ENCODE data around the gene SPATA16. TPM values are rescaled to one million over a fixed set of nuclear protein-coding genes. Genes with fewer than 3 reads are reported as not detected.

Gene SPATA16
- total and polyA plus RNA-seq, 7 donors = not detected

- Histone ChIP-seq H3K9me3 (no peaks in the 10 kb centered on the region), H3K27me3 (ENCODE audit: insufficient read depth in 3 of 3, low read length in 2 of 3) (no peaks in the 10 kb centered on the region), H3K36me3 (ENCODE audit: insufficient read depth in 1 of 2, low read depth in 1 of 2) (no peaks in the 10 kb centered on the region), H3K4me1 (no peaks in the 10 kb centered on the region), H3K4me3 (no peak overlapping the region), H3K27ac (no peak overlapping the region)
- intact Hi-C loops (cut with DNase I) = no loop called here
- ATAC-seq = no peak
- WGBS, 3 donors = 46 to 58% (median 55%) methylated on average over 3 of the region's 3 CpGs
- TF ChIP-seq CTCF (IDR thresholded peaks at IDR 0.05) = no peak
- no peak for DNase-seq
Measured at GRCh38 chr3:172987273-172987672, 153.8 kb downstream of the SPATA16 start.

DNA sequence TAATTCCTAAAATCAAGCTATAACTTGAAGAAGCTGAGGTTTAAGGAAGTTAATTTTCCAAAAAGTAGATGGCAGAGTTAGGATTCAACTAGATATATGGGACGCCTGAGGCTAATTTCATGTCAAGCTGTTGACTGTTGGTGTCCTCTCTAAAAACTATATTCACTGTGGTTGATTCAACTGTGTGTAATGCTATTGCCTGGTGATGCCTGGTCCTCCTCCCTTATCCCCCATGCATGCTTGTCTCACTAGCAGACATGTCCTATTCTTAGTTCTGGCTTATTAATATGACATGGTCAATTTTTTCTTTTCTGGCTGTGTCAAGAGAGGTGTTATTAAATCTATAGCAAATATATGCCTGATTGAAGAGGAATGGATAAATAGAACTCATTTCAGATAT, 156.1 kb downstream of the SPATA16 start:
- TF ChIP-seq CTCF (IDR thresholded peaks at IDR 0.05) = no peak
- Histone ChIP-seq H3K36me3 (ENCODE audit: insufficient read depth in 1 of 2, low read depth in 1 of 2) (no peaks in the 10 kb centered on the region), H3K4me3 (no peak overlapping the region), H3K4me1 (no peaks in the 10 kb centered on the region), H3K27me3 (ENCODE audit: insufficient read depth in 3 of 3, low read length in 2 of 3) (no peaks in the 10 kb centered on the region), H3K27ac (no peak overlapping the region), H3K9me3 (no peaks in the 10 kb centered on the region)
- ATAC-seq = no peak
- 92 to 97% (median 97%) methylated on average over 1 of the region's 1 CpG for WGBS, 3 donors
- intact Hi-C loops (cut with DNase I) = no loop called here
- no peak for DNase-seq

- WGBS, 3 donors = 53 to 64% (median 62%) methylated on average over 3 of the region's 3 CpGs
- Histone ChIP-seq H3K4me3 (no peak overlapping the region), H3K27me3 (ENCODE audit: insufficient read depth in 3 of 3, low read length in 2 of 3) (no peaks in the 10 kb centered on the region), H3K27ac (no peak overlapping the region), H3K4me1 (no peaks in the 10 kb centered on the region), H3K36me3 (ENCODE audit: insufficient read depth in 1 of 2, low read depth in 1 of 2) (no peaks in the 10 kb centered on the region), H3K9me3 (no peaks in the 10 kb centered on the region)
- DNase-seq = no peak
- intact Hi-C loops (cut with DNase I) = no loop called here
- TF ChIP-seq CTCF (IDR thresholded peaks at IDR 0.05) = no peak
- ATAC-seq = no peak
Measured at GRCh38 chr3:172982736-172983364, 158.2 kb downstream of the SPATA16 start.

GRCh38 chr3:172981407-172981983, 159.5 kb downstream of the SPATA16 start:
- H3K4me3 ChIP-seq = no peak overlapping the region
- no peaks in the 10 kb centered on the region for H3K4me1 ChIP-seq
- no peak for TF ChIP-seq CTCF (IDR thresholded peaks at IDR 0.05)

DNA sequence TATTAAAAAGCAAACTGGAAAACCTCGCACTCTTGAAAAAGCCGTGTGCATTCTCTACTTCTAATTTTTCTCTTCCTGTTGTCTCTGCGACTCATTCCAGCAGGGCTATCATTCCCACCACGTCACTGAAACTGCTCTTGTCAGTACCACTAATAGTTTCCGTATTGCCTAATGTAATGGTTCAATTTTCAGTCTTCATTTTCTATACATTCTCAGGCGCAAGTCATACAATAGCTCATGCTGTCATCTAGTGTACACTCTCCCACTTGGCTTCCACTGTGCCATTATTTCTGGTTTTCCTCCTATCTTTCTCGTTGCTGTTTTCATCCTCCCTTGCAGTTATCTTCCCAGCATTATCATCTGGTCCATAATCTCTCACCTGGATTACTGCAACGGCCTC, 160.2 kb downstream of the SPATA16 start:
- WGBS, 3 donors = 75 to 83% (median 79%) methylated on average over 8 of the region's 8 CpGs
- intact Hi-C loops (cut with DNase I) = no loop called here
- Histone ChIP-seq H3K27ac (no peak overlapping the region), H3K36me3 (ENCODE audit: insufficient read depth in 1 of 2, low read depth in 1 of 2) (no peaks in the 10 kb centered on the region), H3K9me3 (no peaks in the 10 kb centered on the region), H3K27me3 (ENCODE audit: insufficient read depth in 3 of 3, low read length in 2 of 3) (no peaks in the 10 kb centered on the region), H3K4me1 (no peaks in the 10 kb centered on the region), H3K4me3 (no peak overlapping the region)
- no peak for DNase-seq
- no peak for ATAC-seq
- no peak for TF ChIP-seq CTCF (IDR thresholded peaks at IDR 0.05)

More at GRCh38 chr3:172981407-172981983, 159.5 kb downstream of the SPATA16 start:
- Histone ChIP-seq H3K27ac (no peak overlapping the region), H3K36me3 (ENCODE audit: insufficient read depth in 1 of 2, low read depth in 1 of 2) (no peaks in the 10 kb centered on the region), H3K9me3 (no peaks in the 10 kb centered on the region), H3K27me3 (ENCODE audit: insufficient read depth in 3 of 3, low read length in 2 of 3) (no peaks in the 10 kb centered on the region)
- ATAC-seq (no peak), DNase-seq (no peak)
- 79 to 86% (median 82%) methylated on average over 3 of the region's 3 CpGs for WGBS, 3 donors
- intact Hi-C loops (cut with DNase I) = no loop called here
